Urinary bladder (tissue), 4 donors: ENCODE data around the gene ENAH. TPM values are rescaled to one million over a fixed set of nuclear protein-coding genes. Genes with fewer than 3 reads are reported as not detected.

ENCODE experiments used
- DNase-seq: peaks from one replicate; pipeline ENCODE4 v3.0.0-alpha.2; 2015; ENCODE audit errors: extremely low spot score
- H3K27ac ChIP-seq: one replicate; pipeline ENCODE4 v1.5.1; 2013; ENCODE audit warnings: low read depth, mild to moderate bottlenecking, moderate library complexity
- H3K36me3 ChIP-seq: one replicate; pipeline ENCODE4 v1.6.1; 2013; ENCODE audit warnings: mild to moderate bottlenecking, moderate library complexity; ENCODE audit not compliant: insufficient read depth
- H3K4me1 ChIP-seq: one replicate; pipeline ENCODE4 v1.6.1; 2013; ENCODE audit warnings: mild to moderate bottlenecking, moderate library complexity; ENCODE audit not compliant: insufficient read depth
- H3K4me3 ChIP-seq: one replicate; pipeline ENCODE4 v1.5.1; 2013; ENCODE audit warnings: low read depth, low read length
- WGBS: extraction: QIAGEN DNeasy Blood & Tissue Kit; methylation state at CpG from one replicate; pipeline ENCODE4 v1.1.7; 2013; 5-methylcytosine and 5-hydroxymethylcytosine counted together
- polyA plus RNA-seq: library from polyadenylated mRNA; stranded (reverse); fragments of 200-250 nt; gene quantifications from one replicate; pipeline ENCODE4 v1.2.3, GENCODE V29; 2013
- total RNA-seq: library from RNA; depleted of rRNA; stranded (reverse); fragments of >200 nt; gene quantifications from one replicate; pipeline ENCODE4 v1.2.3, GENCODE V29; 2014
- donor health status: healthy with polysubstance abuse.
- donor health status: healthy.

ENAH gene
- total and polyA plus RNA-seq, 2 donors = 58.9 to 229 TPM

DNA sequence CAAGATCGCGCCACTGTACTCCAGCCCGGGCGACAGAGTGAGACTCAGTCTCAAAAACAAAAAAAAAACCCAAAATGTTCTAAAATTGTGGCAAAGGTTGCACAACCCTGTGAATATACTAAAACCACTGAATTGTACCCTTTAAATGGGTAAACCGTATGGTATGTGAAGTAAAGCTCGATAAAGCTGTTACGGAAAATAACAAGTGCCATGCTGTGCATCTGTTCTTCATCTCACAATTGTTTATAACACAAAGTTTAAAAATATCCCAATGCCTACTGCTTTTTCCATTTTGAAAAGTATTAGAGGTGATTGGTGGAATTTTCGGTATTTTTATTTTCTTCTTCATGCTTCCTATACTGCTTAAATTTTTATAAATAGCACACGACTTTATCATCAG, 111.5 kb downstream of the ENAH start:
- Histone ChIP-seq H3K36me3 (no peaks in the 10 kb centered on the region), H3K4me3 (no peak overlapping the region), H3K27ac (no peak overlapping the region), H3K4me1 (no peaks in the 10 kb centered on the region)
- no peak for DNase-seq
- 79% methylated on average over 9 of the region's 9 CpGs for WGBS

DNA sequence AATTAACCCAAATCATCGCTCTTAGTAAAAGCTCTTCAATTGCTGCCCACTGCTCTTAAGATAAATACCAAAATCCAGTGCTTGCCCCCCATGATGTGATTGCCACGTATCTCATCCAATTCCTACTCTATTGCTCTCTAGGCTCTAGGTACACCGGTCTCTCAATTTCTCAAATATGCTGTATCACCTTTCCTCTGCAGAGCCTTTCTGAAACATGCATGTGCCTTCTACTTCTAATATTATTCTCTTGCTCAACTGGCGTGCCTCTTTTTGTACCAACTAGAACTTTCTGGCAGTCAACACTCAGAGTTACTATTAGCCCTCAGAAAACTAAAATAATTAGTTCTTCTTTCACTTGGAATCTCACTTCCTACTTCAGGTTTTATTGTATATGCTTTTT, 113.3 kb downstream of the ENAH start:
- 92% methylated on average over 4 of the region's 4 CpGs for WGBS
- no peak for DNase-seq
- no peak overlapping the region for H3K4me3 ChIP-seq
- no peak overlapping the region for H3K27ac ChIP-seq
- H3K4me1 ChIP-seq = no peaks in the 10 kb centered on the region
- no peaks in the 10 kb centered on the region for H3K36me3 ChIP-seq

DNA sequence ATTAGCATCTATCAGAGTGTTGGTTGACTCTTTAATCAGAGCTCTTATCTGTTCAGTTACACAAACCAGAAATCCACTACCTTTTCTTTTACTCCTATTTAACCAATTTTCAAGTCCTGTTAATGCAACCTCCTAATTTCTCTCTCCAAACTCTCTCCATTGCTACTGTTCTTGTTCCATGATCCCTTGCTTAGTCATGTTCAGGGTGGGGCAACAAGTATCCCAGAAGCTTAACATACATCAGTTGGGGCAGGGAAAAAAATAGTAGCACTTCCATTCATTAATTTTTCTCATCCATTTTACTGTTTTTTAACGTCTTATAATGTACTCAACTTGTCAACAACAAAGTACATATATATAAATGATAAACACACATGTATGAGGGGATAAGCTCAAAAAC, 113.9 kb downstream of the ENAH start:
- DNase-seq = no peak
- no peaks in the 10 kb centered on the region for H3K4me1 ChIP-seq
- WGBS = 71% methylated on average over 1 of the region's 1 CpG
- no peak overlapping the region for H3K4me3 ChIP-seq
- no peaks in the 10 kb centered on the region for H3K36me3 ChIP-seq
- no peak overlapping the region for H3K27ac ChIP-seq

DNA sequence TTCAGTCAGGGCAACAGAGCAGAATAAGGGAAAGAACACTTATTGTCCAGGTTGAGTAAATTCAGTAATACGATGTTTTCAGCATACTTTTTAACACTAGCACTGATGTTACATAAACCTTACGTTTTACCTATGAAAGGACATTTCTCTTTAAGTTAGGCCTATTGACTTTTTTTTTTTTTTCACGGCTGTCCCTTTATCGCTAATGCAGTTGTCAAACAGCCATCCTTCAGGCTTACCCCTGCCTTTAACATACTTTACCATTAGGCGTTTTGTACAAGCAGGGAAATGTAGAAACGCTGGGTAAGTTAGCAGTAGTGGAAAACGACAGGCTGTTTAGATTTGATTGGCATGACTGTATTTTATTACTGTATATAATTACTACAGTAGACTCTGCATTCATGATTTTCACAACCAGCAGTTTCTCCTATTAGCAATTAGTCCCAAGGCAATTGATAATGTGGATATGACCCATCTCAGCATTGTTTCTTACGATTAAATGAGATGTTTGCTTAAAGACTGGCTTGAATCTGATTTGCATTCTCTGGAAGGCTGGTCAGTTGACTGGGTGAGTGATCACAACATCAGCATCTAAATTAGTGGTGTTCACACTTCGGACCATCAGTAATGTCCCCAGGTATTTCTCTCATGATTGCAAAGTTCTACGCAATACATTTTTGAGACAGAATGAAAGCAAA, 115.2 kb downstream of the ENAH start:
- Histone ChIP-seq H3K4me3 (no peak overlapping the region), H3K4me1 (no peaks in the 10 kb centered on the region), H3K36me3 (no peaks in the 10 kb centered on the region), H3K27ac (no peak overlapping the region)
- no peak for DNase-seq
- 75% methylated on average over 10 of the region's 10 CpGs for WGBS

DNA sequence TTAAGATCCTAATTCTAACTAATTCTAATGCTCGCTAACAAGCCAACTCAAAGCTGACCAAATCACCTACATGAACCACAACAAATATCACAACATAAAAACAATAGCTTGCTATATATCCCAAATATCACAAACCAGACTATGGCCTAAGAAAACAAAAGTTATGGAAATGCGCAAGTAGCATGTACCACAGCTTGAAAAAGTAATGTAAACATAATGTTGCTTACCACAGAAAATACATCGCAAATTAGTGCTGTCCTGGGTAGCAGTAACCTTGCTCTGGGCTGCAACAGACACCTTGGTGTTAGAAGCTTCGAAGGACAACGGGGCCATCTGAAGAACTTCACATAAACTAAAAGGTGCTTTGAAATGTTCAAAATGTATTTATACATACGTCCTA, 117.6 kb downstream of the ENAH start:
- WGBS = 88% methylated on average over 6 of the region's 6 CpGs
- DNase-seq = no peak

DNA sequence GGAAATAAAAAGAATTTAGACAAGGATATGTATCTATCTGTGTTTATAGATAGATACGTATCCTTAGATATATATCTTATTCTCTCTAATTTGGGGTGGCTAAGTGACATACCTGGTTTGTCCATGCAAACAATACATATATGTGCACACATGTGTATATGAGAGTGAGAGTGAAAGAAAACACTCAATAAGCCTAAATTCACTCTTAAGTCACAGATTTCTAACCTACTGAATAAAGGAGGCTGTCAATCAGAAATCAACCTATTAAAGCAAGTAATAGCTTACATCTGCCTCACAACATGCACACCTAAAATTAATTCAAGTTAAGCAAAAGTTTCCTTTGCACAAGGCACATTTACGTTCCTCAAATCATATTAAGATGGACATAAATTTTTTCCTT, 118.2 kb downstream of the ENAH start:
- 75% methylated on average over 2 of the region's 2 CpGs for WGBS
- DNase-seq = no peak
- no peaks in the 10 kb centered on the region for H3K4me1 ChIP-seq
- H3K36me3 ChIP-seq = no peaks in the 10 kb centered on the region
- H3K4me3 ChIP-seq = no peak overlapping the region
- H3K27ac ChIP-seq = no peak overlapping the region

More for the DNA sequence above, 117.6 kb downstream of the ENAH start:
- H3K4me1 ChIP-seq = no peaks in the 10 kb centered on the region
- H3K36me3 ChIP-seq = no peaks in the 10 kb centered on the region
- H3K27ac ChIP-seq = no peak overlapping the region
- H3K4me3 ChIP-seq = no peak overlapping the region

DNA sequence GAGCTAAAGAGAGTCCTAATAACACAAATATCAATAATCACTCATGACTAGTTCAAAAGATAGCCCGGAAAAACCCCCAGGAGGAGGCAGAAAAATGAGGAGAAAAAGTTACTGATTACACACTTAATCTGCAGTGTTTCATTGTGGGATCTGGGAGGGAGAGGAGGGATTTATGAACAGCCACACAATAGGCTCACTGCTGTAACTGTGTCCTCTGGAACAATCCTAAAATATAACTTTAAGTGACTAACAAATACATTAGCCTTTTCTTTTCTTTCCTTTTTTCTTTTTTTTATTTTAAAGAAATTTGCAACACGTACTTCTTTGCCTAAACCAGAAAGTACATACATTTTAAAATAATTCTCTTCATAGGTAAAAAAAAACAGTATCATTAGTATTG, 118.8 kb downstream of the ENAH start:
- 73% methylated on average over 2 of the region's 2 CpGs for WGBS
- no peak overlapping the region for H3K4me3 ChIP-seq
- no peaks in the 10 kb centered on the region for H3K4me1 ChIP-seq
- H3K36me3 ChIP-seq = no peaks in the 10 kb centered on the region
- no peak for DNase-seq
- no peak overlapping the region for H3K27ac ChIP-seq

DNA sequence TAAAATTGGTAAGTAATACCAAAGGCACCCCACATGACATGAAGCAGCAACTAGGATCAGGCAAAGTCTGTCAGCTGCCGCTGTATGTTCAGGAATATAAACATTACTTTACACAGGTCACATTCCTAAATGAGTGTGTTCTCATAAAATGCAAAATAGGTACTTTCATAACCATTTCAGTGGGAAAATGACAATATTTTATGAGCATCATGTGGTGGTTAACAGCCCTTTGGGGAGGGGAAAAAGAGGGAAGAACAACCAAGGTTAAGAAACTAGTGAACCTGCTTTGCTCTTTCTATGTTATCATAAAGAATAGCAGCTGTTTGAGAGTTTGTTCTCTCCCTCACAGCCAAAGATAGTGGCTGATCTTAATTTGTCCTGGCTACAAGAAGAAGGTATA, 119.7 kb downstream of the ENAH start:
- H3K4me1 ChIP-seq = no peaks in the 10 kb centered on the region
- H3K27ac ChIP-seq = no peak overlapping the region
- H3K4me3 ChIP-seq = no peak overlapping the region
- DNase-seq = no peak
- 38% methylated on average over 1 of the region's 1 CpG for WGBS
- no peaks in the 10 kb centered on the region for H3K36me3 ChIP-seq

DNA sequence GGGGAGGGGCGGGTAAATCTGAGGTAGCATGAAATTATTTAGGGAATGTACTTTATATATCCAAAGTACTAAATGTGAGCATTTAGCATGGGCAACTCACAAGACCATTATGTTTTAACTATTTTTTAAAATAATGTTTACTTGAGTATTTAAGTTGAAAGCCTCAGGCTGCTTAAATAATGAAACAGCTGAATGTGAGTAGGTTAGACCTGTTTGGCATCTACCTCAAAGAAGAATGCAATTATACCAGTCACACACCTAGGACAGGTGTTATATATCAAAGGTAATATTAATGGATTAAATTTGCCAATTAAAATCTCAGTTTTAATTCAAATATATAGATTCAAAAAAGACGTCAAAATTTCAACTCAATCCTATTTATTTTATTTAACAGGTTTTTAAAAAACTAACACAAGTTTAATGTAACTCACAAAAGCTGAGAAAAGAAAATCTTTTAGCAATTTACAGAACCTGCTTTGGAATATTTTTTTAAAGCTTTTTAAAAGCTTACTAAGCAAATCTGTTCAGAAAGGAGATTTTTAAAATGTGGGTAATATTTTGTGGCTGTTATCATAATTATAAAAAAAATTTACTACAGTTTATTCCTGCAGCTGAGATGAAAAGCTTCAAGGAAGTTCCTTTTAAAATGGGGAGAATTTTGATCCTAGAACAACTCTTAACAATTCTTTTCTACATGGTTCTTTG, 120.5 kb downstream of the ENAH start:
- WGBS = 82% methylated on average over 2 of the region's 2 CpGs
- no peak overlapping the region for H3K4me3 ChIP-seq
- H3K27ac ChIP-seq = no peak overlapping the region
- H3K4me1 ChIP-seq = no peaks in the 10 kb centered on the region
- no peaks in the 10 kb centered on the region for H3K36me3 ChIP-seq
- DNase-seq = no peak

DNA sequence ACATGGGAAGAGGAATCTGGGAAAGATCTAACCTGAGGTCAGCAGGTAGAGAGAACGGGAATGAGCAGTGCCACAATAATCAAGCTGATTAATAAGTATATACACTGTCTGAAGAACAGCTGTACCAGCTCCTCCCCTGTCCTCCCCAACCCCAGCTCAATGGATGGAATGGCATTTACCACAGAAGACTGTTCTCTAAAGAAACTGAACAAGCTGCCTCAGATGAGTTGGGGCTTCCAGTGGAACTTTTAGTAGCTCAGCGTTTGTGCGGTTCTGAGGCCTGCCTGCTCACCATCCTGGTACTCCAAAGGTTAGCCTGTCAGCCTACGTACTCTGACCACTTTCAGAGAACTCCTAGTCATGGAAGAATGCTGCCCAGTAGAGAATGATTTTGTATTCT, 123.2 kb downstream of the ENAH start:
- Histone ChIP-seq H3K36me3 (no peaks in the 10 kb centered on the region), H3K27ac (no peak overlapping the region), H3K4me1 (no peaks in the 10 kb centered on the region), H3K4me3 (no peak overlapping the region)
- DNase-seq = no peak
- 94% methylated on average over 4 of the region's 4 CpGs for WGBS

DNA sequence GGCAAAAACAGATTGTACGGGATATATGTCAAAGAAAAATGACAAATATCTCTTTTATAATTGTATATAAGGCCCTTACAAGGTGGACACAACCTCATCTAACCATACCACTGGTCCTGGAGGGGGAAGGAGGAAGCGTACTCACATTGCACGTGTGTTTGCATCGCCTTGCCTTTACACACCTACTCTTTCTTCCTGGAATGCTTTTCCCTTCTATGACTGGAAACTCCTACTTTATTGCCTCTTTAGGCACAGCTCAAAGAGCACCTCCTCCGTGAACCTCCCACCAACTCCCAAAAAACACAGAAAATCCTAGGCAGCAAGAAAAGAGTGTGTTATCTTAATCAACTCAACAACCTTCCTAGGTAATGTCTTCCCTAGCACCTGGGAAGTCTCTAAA, 125.3 kb downstream of the ENAH start:
- Histone ChIP-seq H3K4me3 (no peak overlapping the region), H3K36me3 (no peaks in the 10 kb centered on the region), H3K4me1 (no peaks in the 10 kb centered on the region), H3K27ac (no peak overlapping the region)
- 78% methylated on average over 5 of the region's 5 CpGs for WGBS
- no peak for DNase-seq

DNA sequence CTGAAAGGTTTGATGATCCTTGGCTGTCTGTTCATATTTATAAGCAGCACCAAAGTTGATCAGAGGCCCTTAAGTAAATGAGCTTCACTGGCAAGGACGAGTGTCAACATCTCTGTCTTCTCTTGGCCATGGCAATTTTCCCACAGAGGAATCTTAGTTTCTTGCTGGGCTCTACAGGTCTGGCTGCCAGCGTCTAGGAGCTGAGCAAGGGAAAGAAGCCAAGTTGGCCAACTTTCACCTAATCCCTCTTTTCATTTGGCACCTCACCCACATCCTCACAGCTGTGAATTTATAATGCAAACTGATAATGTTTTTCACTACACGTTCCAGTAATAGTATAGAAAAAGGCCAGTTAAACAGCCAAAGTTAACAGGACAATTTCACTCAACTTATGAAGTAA, 126.0 kb downstream of the ENAH start:
- no peak overlapping the region for H3K27ac ChIP-seq
- no peaks in the 10 kb centered on the region for H3K4me1 ChIP-seq
- 21% methylated on average over 3 of the region's 3 CpGs for WGBS
- H3K36me3 ChIP-seq = no peaks in the 10 kb centered on the region
- DNase-seq = no peak
- H3K4me3 ChIP-seq = no peak overlapping the region

DNA sequence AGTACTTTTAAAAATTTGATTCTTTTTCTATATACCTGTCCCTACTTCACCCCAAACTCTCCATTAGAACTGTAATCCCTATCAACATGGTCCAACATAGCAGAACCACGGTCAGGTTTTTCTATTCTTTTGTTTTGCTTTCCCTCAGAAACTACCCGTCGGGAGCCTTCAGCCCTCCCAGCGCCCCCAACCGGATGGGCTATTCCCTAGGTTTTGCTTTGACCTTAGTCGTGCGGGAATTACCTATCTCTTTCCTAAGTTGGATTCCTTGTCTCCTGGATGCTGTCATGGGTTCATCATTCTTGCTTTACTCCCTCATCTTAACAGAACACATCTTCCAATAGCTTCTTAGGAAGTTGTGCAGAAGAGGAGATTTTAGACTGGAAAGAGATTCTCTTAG, 127.5 kb downstream of the ENAH start:
- no peak overlapping the region for H3K27ac ChIP-seq

DNA sequence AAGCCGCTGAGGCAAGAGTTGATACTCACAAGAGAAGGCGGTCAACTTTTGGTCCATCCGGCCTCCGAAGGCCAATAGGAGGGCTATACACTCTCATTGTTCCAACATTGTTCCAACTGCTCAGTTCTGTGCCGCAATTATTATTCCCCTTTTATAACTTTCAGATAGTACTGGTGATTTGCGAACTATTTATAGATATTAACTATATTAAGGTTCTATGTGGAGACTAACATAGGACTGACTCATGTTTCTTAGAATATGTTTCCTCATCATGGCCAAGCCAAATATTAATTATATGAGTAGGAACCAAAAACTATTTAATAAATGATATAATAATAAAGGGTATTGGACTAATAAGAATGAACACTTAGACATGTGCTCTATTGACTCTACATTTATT, 128.4 kb downstream of the ENAH start:
- Histone ChIP-seq H3K4me1 (no peaks in the 10 kb centered on the region), H3K4me3 (no peak overlapping the region), H3K36me3 (no peaks in the 10 kb centered on the region), H3K27ac (no peak overlapping the region)
- no peak for DNase-seq
- 94% methylated on average over 6 of the region's 6 CpGs for WGBS

More for the DNA sequence above, 127.5 kb downstream of the ENAH start:
- no peaks in the 10 kb centered on the region for H3K36me3 ChIP-seq
- H3K4me3 ChIP-seq = no peak overlapping the region
- 96% methylated on average over 7 of the region's 7 CpGs for WGBS
- H3K4me1 ChIP-seq = no peaks in the 10 kb centered on the region
- no peak for DNase-seq
